Tibial nerve (tissue), 4 donors: ENCODE measurements around the gene MGAT3. TPM values are rescaled to one million over a fixed set of nuclear protein-coding genes. Genes with fewer than 3 reads are reported as not detected.

Experiments used
- DNase-seq, 2 donors: peaks; one replicate each; pipeline ENCODE4 v3.0.0-alpha.2; 2019; ENCODE audit warnings: low spot score in 2 of 2
- H3K27ac ChIP-seq, 4 donors: fragments of 200-600 bp; sonication (generic) in 3 of 4; one replicate each; pipeline ENCODE4 v1.5.1; 2017 to 2019; ENCODE audit warnings: mild to moderate bottlenecking in 1 of 4
- H3K27me3 ChIP-seq, 2 donors: fragments of 200-600 bp; sonication (generic) in 1 of 2; one replicate each; pipeline versions ENCODE4 v1.5.1 to v1.6.0; 2017 to 2019
- H3K36me3 ChIP-seq, 3 donors: fragments of 200-600 bp; sonication (generic); one replicate each; pipeline ENCODE4 v1.5.1; 2018 to 2019
- H3K4me1 ChIP-seq, 4 donors: fragments of 200-600 bp; sonication (generic) in 3 of 4; one replicate each; pipeline ENCODE4 v1.5.1; 2017 to 2019
- H3K4me3 ChIP-seq, 4 donors: fragments of 200-600 bp; sonication (generic) in 3 of 4; one replicate each; pipeline ENCODE4 v1.5.1; 2017 to 2019; ENCODE audit warnings: mild to moderate bottlenecking in 1 of 4, moderate library complexity in 1 of 4
- H3K9me3 ChIP-seq, 4 donors: fragments of 200-600 bp; sonication (generic) in 3 of 4; one replicate each; pipeline ENCODE4 v1.5.1; 2017 to 2019
- EP300 ChIP-seq, 2 donors: sonication (generic); formaldehyde crosslinking; IDR thresholded peaks; one replicate each; pipeline ENCODE4 v1.6.1; 2017; ENCODE audit warnings: antibody characterized with exemption in 2 of 2, mild to moderate bottlenecking in 1 of 2
- POLR2A ChIP-seq, 2 donors: fragments of 450-650 bp; IDR thresholded peaks; one replicate each; pipeline ENCODE4 v1.6.1; 2017; ENCODE audit warnings: antibody characterized with exemption in 2 of 2, mild to moderate bottlenecking in 2 of 2, moderate library complexity in 2 of 2
- WGBS, 2 donors: methylation state at CpG; one replicate each; pipeline ENCODE4 v1.1.5; 2018; 5-methylcytosine and 5-hydroxymethylcytosine counted together
- total RNA-seq, 4 donors: library from RNA; depleted of rRNA; stranded (reverse); fragments of >200 nt; gene quantifications; one replicate each; pipeline ENCODE4 v1.1.0, GENCODE V29; 2016
- TF ChIP-seq, protein P1 (sequence below), 5 experiments: fragments of 200-600 bp in 3 of 5; fragments of 450-650 bp in 2 of 5; sonication (generic) in 3 of 5; IDR thresholded peaks; one replicate each; pipeline ENCODE4 v1.5.1; 2016 to 2019; ENCODE audit warnings: antibody characterized with exemption in 5 of 5, mild to moderate bottlenecking in 3 of 5, moderate library complexity in 2 of 5

MGAT3 gene
- total RNA-seq, 4 donors from 2014 or later: 26.2 to 32.7 (median 32.2) TPM

DNA sequence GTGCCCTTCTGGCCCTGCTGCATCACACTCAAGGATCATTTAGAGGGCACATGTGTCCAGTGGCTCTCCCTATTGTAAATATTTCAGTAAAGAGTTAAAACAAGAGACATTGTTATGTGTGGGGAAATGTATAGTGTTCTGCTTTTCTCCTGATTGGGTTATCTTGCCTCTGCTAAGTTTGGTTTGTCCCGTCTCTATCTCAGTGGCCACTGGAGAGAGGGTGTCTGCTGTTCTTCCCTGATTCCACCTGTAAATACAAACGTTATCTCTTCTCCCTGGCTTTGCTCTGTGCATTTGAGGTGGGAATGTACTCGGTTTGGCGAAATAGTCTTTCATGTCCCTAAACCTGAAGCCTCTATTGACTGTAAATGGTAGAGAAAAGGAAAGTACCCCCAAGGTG is 51.6 kb downstream of the MGAT3 start:
- H3K27me3 ChIP-seq: no peaks in the 10 kb centered on the region
- H3K4me3 ChIP-seq: no peak overlapping the region
- H3K4me1 ChIP-seq: peaks cover 0 to 34% (median 9%) of the 10 kb centered on the region in 4 donors
- TF ChIP-seq, protein P1, sequence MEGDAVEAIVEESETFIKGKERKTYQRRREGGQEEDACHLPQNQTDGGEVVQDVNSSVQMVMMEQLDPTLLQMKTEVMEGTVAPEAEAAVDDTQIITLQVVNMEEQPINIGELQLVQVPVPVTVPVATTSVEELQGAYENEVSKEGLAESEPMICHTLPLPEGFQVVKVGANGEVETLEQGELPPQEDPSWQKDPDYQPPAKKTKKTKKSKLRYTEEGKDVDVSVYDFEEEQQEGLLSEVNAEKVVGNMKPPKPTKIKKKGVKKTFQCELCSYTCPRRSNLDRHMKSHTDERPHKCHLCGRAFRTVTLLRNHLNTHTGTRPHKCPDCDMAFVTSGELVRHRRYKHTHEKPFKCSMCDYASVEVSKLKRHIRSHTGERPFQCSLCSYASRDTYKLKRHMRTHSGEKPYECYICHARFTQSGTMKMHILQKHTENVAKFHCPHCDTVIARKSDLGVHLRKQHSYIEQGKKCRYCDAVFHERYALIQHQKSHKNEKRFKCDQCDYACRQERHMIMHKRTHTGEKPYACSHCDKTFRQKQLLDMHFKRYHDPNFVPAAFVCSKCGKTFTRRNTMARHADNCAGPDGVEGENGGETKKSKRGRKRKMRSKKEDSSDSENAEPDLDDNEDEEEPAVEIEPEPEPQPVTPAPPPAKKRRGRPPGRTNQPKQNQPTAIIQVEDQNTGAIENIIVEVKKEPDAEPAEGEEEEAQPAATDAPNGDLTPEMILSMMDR (IDR thresholded peaks at IDR 0.05): no peak
- TF ChIP-seq EP300 (IDR thresholded peaks at IDR 0.05) (no peak), POLR2A (IDR thresholded peaks at IDR 0.05) (no peak)
- peaks cover 4 to 95% (median 37%) of the 10 kb centered on the region in 3 donors for H3K36me3 ChIP-seq
- 72 to 78% methylated on average over 4 of the region's 4 CpGs for WGBS, 2 donors
- H3K27ac ChIP-seq: no peak overlapping the region
- no peak for DNase-seq
- H3K9me3 ChIP-seq: no peaks in the 10 kb centered on the region

GRCh38 chr22:39510529-39511149 is 53.8 kb downstream of the MGAT3 start:
- WGBS, 2 donors: 89 to 95% methylated on average over 4 of the region's 4 CpGs
- no peak overlapping the region for H3K4me3 ChIP-seq
- DNase-seq: no peak
- H3K27ac ChIP-seq: no peak overlapping the region
- peaks cover 0 to 23% (median 0%) of the 10 kb centered on the region in 4 donors for H3K4me1 ChIP-seq
- no peaks in the 10 kb centered on the region for H3K27me3 ChIP-seq
- H3K36me3 ChIP-seq: peaks cover 4 to 100% (median 36%) of the 10 kb centered on the region in 3 donors
- no peaks in the 10 kb centered on the region for H3K9me3 ChIP-seq
- TF ChIP-seq, protein P1 (IDR thresholded peaks at IDR 0.05): no peak
- TF ChIP-seq POLR2A (IDR thresholded peaks at IDR 0.05) (no peak), EP300 (IDR thresholded peaks at IDR 0.05) (no peak)

GRCh38 chr22:39511226-39511625 is 54.4 kb downstream of the MGAT3 start:
- TF ChIP-seq POLR2A (IDR thresholded peaks at IDR 0.05): no peak
- TF ChIP-seq, protein P1 (IDR thresholded peaks at IDR 0.05): no peak
- Histone ChIP-seq H3K36me3 (peaks cover 4 to 98% (median 32%) of the 10 kb centered on the region in 3 donors), H3K4me3 (no peak overlapping the region), H3K27me3 (no peaks in the 10 kb centered on the region), H3K27ac (no peak overlapping the region), H3K9me3 (no peaks in the 10 kb centered on the region), H3K4me1 (peaks cover 0 to 17% (median 0%) of the 10 kb centered on the region in 4 donors)
- DNase-seq: no peak
- WGBS, 2 donors: 92 to 94% methylated on average over 13 of the region's 13 CpGs

- H3K4me1 ChIP-seq: peaks cover 0 to 11% (median 0%) of the 10 kb centered on the region in 4 donors
- no peak overlapping the region for H3K27ac ChIP-seq
- no peak for DNase-seq
- TF ChIP-seq POLR2A (IDR thresholded peaks at IDR 0.05) (no peak), EP300 (IDR thresholded peaks at IDR 0.05) (no peak)
- TF ChIP-seq, protein P1 (IDR thresholded peaks at IDR 0.05): no peak
- H3K27me3 ChIP-seq: no peaks in the 10 kb centered on the region
- H3K36me3 ChIP-seq: peaks cover 4 to 97% (median 32%) of the 10 kb centered on the region in 3 donors
- WGBS, 2 donors: 86 to 92% methylated on average over 10 of the region's 10 CpGs
- no peaks in the 10 kb centered on the region for H3K9me3 ChIP-seq
- H3K4me3 ChIP-seq: no peak overlapping the region
Measured at GRCh38 chr22:39512026-39512425, 55.2 kb downstream of the MGAT3 start.

DNA sequence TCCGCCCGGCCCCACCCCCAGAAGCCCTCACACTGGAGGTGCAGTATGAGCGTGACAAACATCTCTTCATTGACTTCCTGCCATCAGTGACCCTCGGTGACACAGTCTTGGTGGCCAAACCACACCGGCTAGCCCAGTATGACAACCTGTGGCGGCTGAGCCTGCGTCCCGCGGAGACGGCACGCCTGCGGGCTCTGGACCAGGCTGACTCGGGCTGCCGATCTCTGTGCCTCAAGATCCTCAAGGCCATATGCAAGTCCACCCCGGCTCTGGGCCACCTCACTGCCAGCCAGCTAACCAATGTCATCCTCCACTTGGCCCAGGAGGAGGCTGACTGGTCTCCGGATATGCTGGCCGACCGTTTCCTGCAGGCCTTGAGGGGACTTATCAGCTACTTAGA is 57.0 kb downstream of the MGAT3 start:
- 84 to 91% methylated on average over 17 of the region's 18 CpGs for WGBS, 2 donors
- H3K27ac ChIP-seq: no peak overlapping the region
- TF ChIP-seq EP300 (IDR thresholded peaks at IDR 0.05) (no peak), POLR2A (IDR thresholded peaks at IDR 0.05) (no peak)
- TF ChIP-seq, protein P1 (IDR thresholded peaks at IDR 0.05): no peak
- H3K27me3 ChIP-seq: no peaks in the 10 kb centered on the region
- no peaks in the 10 kb centered on the region for H3K9me3 ChIP-seq
- peaks cover 4 to 84% (median 32%) of the 10 kb centered on the region in 3 donors for H3K36me3 ChIP-seq
- no peak overlapping the region for H3K4me3 ChIP-seq
- peaks cover 0 to 20% (median 8%) of the 10 kb centered on the region in 4 donors for H3K4me1 ChIP-seq
- no peak for DNase-seq
